Hematopoietic multipotent progenitor cell treated with erythropoietin and hydrocortisone succinate and interleukin-3 and kit ligand, for 15 days (in vitro differentiated cells): ENCODE results near the gene DIP2B.

Source experiments
- DNase-seq: peaks from one replicate; pipeline ENCODE4 v3.0.0-alpha.2; 2015; ENCODE audit warnings: low spot score

DIP2B gene

DNA sequence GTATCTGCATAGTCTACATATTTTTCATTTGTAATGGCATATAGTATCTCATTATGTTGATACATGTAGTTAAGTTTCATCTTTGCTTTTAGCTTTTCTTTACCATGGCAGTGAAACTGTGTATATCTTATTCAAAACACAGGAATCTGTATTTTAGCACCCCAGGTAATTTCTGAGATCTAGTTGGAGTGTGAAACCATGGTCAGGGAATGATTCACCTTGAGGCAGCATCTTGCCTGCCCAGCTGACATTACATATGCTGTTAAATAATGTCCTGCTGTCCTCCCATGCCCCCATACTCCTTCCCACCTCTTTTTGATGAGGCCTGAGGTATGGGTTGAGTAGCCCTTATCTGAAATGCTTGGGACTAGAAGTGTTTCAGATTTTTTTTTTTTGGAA is 133.7 kb downstream of the DIP2B start:
- no peak for DNase-seq

GRCh38 chr12:50639721-50640120 is 134.9 kb downstream of the DIP2B start:
- no peak for DNase-seq

- DNase-seq, result no peak
These were observed 135.6 kb downstream of the DIP2B start for GRCh38 chr12:50640321-50640939.

- peak; percentile 33 for DNase-seq
These were observed 136.8 kb downstream of the DIP2B start for GRCh38 chr12:50641566-50641965.

DNA sequence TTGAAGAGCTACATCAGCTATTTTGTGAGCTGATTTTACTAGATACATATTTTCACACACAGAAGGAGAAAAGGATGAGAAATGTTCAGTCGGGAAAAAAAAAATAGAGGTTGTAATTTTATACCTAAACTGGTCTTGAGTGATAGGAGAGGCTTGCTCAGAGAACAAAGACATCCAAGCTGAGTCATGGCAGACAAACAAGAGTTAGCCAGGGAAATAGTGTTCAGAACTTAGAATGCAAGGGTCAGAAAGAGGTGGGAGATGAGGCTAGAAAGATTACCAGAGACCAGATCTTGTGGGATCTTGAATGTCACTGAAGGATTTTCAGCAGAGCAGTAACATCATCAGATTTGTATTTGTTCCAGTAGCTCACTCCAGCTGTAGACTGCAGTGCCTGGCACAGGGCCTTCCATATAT is 137.3 kb downstream of the DIP2B start:
- no peak for DNase-seq

- no peak for DNase-seq
These were observed 138.0 kb downstream of the DIP2B start for GRCh38 chr12:50642761-50643160.

- DNase-seq, result no peak
These were observed 142.2 kb downstream of the DIP2B start for GRCh38 chr12:50647031-50647430.

- DNase-seq, result no peak
These were observed 142.7 kb downstream of the DIP2B start for GRCh38 chr12:50647479-50647878.

- no peak for DNase-seq
These were observed 145.5 kb downstream of the DIP2B start for GRCh38 chr12:50650285-50650684.

- DNase-seq, result no peak
These were observed 150.7 kb downstream of the DIP2B start for GRCh38 chr12:50655374-50655921.

DNA sequence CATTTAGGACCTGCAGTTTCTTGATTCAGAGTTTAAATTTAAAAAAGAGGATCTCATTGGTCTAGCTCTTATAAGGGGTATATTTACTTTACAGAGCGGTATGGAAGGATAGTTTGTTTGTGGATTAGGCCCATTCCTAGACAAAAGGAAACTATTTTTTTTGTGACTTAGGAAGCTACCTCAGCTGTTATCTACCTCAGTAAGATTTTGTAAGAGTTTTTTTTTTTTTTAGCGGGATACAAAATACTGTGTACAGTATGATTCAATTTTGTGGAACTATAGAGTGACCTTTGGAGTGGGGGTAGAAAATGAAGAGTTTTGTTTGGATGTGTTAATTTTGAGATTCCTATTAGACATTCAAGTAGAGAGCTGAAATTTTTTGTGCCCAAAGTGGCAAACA is 154.5 kb downstream of the DIP2B start:
- no peak for DNase-seq

GRCh38 chr12:50659690-50660424 is 155.1 kb downstream of the DIP2B start:
- DNase-seq, result no peak

DNA sequence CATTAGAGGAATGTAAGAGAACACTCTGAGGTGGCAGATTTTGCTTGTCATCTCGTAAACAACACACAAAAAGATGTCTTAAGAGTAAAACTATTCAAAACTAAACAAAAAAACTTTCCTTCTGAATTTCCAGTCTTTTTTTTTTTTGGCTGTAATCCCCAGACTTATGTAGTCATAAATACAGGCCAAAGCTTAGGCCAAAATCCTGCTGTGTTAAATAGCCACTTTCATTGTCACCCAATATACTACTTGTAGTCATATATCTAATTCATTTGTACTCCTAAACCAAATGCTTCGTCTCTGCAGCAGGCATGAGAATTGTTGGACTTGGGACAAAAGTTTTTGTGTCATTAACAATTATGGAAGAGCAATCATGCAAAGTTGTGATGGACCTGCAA is 155.6 kb downstream of the DIP2B start:
- DNase-seq, result no peak

DNA sequence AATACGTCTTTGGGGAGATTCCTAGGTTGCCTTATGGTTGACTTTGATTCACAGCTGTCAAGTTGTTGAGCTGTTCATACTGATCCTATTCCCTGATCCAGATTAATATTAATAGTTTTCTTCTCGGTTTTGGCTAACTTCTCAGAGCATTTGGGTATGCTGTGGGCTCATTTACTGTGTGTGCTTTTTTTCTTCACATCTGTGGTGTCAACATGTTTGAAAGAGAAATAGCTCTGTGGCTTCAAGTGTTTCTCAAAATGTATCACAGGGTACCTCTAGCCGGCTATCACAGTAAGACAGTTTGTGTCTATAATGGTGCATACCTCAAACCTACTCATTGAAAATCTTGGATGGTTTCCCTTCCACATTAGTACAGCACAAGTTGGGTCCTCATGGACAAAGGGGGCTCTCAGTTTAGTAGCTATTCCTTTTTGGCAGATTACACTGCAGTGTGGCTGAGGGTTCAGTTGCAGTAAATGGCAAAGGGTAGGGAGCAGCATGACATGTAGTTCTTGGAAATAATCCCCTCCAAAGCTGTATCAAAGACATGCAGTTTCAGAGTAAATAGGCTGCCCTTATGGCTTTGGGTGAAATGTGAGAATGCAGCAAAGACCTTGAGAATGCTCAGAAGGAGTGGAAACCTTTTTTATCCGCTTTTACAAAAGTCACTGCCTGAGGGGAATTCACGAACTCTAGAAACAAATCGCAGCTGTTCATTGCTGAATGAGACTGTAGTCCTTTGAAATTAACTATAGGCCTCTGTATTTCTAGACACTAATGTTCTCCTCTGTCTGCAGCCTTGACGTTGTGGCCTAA is 156.7 kb downstream of the DIP2B start:
- DNase-seq, result no peak

DNA sequence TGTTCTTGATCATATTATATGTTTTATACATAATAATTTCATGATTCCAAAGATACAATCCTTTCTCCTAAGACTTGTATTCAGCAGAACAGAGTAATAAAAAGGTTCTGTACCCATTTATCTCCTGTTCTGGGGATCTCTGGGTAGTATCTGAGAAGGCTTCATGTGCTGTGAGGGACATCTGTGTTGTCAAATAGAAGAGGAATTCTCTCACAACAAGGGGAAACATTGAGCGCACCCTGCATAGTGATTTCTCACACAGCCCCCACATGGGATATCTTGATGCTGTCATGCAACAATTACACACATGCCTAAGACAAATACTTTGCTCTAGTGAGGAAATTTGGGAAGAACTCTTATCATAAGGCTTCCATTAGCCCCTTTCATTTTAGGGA is 157.3 kb downstream of the DIP2B start:
- DNase-seq, result no peak

DNA sequence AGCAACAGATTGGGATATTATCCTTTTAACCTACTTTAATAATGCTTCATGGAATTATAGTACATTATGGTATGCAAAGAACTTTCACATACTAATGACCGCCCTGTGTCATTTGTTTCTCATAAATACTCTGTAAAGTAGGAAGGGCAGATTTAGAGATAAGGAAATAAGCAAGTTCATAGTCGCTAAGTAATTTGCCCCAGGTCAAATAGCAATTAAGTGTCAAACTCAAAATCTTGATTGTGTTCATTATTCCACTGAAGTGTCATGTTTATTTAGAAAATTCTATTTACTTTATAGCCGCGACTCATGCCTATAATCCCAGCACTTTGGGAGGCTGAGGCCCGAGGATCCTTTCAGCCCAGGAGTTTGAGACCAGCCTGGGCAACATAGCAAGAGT is 160.4 kb downstream of the DIP2B start:
- no peak for DNase-seq

- DNase-seq, result no peak
These were observed 160.8 kb downstream of the DIP2B start for GRCh38 chr12:50665609-50666008.

- no peak for DNase-seq
These were observed 161.2 kb downstream of the DIP2B start for GRCh38 chr12:50666023-50666422.

- DNase-seq, result no peak
These were observed 167.4 kb downstream of the DIP2B start for GRCh38 chr12:50672158-50672557.

DNA sequence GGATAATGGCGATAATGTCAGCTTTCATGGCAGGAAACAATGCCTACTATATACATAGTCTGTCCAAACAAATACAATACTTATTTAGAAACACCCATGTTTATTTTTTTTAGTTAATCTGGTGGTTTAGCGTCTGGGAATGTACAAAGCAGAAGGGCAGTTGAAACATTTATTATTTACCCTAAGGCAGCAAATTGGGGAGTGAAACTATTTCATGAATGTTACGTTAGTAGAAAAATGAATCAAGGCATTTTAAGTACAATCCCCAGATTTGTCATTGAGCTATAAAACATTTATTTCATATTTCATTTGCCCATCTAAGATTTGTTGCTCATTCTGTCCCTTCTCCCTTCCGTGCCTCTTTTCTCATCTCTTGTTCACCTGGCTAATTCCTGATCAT is 172.0 kb downstream of the DIP2B start:
- no peak for DNase-seq

GRCh38 chr12:50677858-50678257 is 173.1 kb downstream of the DIP2B start:
- no peak for DNase-seq

DNA sequence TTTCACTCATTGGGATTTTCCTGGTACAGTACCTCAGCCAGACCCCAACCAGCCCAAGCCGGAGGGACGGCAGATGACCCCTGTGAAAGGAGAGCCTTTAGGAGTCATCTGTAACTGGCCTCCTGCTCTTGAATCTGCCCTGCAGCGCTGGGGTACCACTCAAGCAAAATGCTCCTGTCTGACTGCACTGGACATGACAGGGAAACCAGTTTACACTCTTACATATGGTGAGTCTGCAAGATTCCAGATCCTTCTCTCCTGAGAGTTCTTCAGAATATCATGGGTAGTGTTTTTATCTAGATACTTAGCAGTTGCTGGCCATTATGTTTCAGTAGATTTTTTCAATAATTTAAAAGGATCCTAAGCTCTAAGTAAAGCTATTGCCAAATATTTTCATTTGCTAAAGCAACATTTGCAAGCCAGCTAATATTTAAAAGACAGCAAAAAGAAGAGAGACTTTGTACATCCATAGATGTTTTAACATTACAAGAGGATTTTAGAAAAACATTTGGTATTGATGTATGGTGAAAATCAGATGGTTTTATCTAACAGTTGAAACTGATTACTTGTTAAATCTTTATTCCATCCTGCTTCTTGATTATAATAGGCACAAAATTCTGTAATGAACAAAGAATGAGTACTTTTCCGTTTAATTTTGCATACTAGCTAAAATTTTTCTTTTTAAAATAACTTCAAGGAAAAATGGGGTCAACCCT is 174.0 kb downstream of the DIP2B start:
- no peak for DNase-seq
